Upper lobe of left lung (tissue), 6 donors: ENCODE results near the gene FYB1. TPM values are rescaled to one million over a fixed set of nuclear protein-coding genes. Genes with fewer than 3 reads are reported as not detected.
A peak's percentile ranks its signal among the peaks of the same experiment; 100 is the strongest.

ENCODE experiments used
- ATAC-seq, 2 donors: fragments of 200-7000 bp; cut with Tn5 transposase; one replicate each; pipeline ENCODE4 v1.9.1; 2022; ENCODE audit warnings: mild to moderate bottlenecking in 2 of 2, moderate library complexity in 2 of 2; ENCODE audit not compliant: low FRiP score in 2 of 2
- DNase-seq, 2 donors: peaks; one replicate each; pipeline ENCODE4 v3.0.0-alpha.2; 2019 to 2020
- H3K27ac ChIP-seq, 4 donors: fragments of 200-600 bp; sonication (generic); one replicate each; pipeline ENCODE4 v1.5.1; 2016 to 2019
- H3K27me3 ChIP-seq, 4 donors: fragments of 200-600 bp; sonication (generic); one replicate each; pipeline ENCODE4 v1.5.1; 2017 to 2019
- H3K36me3 ChIP-seq, 4 donors: fragments of 200-600 bp; sonication (generic); one replicate each; pipeline ENCODE4 v1.5.1; 2016 to 2019
- H3K4me1 ChIP-seq, 4 donors: fragments of 200-600 bp; sonication (generic); one replicate each; pipeline ENCODE4 v1.5.1; 2018 to 2019
- H3K4me3 ChIP-seq, 4 donors: fragments of 200-600 bp; sonication (generic); one replicate each; pipeline ENCODE4 v1.5.1; 2017 to 2019; ENCODE audit warnings: mild to moderate bottlenecking in 2 of 4, moderate library complexity in 1 of 4
- H3K9me3 ChIP-seq, 4 donors: fragments of 200-600 bp; sonication (generic); one replicate each; pipeline ENCODE4 v1.5.1; 2018 to 2019
- EP300 ChIP-seq, 4 donors: sonication (generic); formaldehyde crosslinking; IDR thresholded peaks; one replicate each; pipeline ENCODE4 v1.5.1; 2017; ENCODE audit warnings: antibody characterized with exemption in 4 of 4, control low read depth in 2 of 4
- POLR2A ChIP-seq, 4 donors: fragments of 450-650 bp; IDR thresholded peaks; one replicate each; pipeline ENCODE4 v1.5.1; 2016 to 2017; ENCODE audit warnings: antibody characterized with exemption in 4 of 4, mild to moderate bottlenecking in 2 of 4
- POLR2AphosphoS5 ChIP-seq, 2 donors: sonication (generic); formaldehyde crosslinking; IDR thresholded peaks; one replicate each; pipeline ENCODE4 v1.5.1; 2017; ENCODE audit warnings: antibody characterized with exemption in 2 of 2
- WGBS, 2 donors: methylation state at CpG; one replicate each; pipeline ENCODE4 v1.1.5; 2017 to 2018; 5-methylcytosine and 5-hydroxymethylcytosine counted together
- total RNA-seq, 6 donors: library from RNA; depleted of rRNA in 4 of 6; stranded (reverse); fragments of >200 nt in 4 of 6; gene quantifications; one replicate each; pipeline versions ENCODE4 v1.1.0 to v1.2.1, GENCODE V29; 2016 to 2021
- TF ChIP-seq, protein P1 (sequence below), 6 experiments: fragments of 450-650 bp in 4 of 6; fragments of 200-600 bp in 2 of 6; sonication (generic) in 2 of 6; IDR thresholded peaks; one replicate each; pipeline ENCODE4 v1.5.1; 2016 to 2019; ENCODE audit warnings: antibody characterized with exemption in 6 of 6
- donor health status: DM: no; HTN: no; CAD: no; lungs with moderate emphysema.
- donor health status: DM: no; HTN: yes; CAD: no; lungs with severe emphysema.

Gene FYB1
- total RNA-seq, 6 donors from 2014 or later, result 24.0 to 97.4 (median 42.5) TPM

DNA sequence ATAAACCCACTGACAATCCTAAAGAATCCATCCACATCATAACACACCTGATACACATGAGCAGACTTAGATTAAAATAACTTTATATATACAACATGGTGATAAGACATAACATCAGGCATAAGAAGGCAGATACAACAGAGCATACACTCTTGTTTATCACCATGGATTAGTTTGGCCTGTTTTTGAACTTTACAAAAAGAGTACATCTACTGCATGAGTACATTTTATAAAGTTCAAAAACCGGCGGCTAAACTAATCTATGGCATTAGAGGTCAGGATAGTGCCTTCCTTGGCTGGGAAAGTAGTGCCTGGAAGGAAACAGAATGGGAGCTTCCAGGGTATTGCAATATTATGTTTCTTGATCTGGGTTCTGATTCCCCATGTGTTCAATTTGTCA, 160.3 kb downstream of the FYB1 start:
- Histone ChIP-seq H3K27me3 (no peaks in the 10 kb centered on the region), H3K4me1 (peaks cover 35 to 67% (median 42%) of the 10 kb centered on the region in 4 donors), H3K36me3 (peaks cover 0 to 4% (median 0%) of the 10 kb centered on the region in 4 donors), H3K9me3 (no peaks in the 10 kb centered on the region), H3K4me3 (no peak overlapping the region), H3K27ac (peak overlapping the region in 1 of 4 donors; percentile 5)
- ATAC-seq (no peak), DNase-seq (no peak)
- TF ChIP-seq, protein P1, sequence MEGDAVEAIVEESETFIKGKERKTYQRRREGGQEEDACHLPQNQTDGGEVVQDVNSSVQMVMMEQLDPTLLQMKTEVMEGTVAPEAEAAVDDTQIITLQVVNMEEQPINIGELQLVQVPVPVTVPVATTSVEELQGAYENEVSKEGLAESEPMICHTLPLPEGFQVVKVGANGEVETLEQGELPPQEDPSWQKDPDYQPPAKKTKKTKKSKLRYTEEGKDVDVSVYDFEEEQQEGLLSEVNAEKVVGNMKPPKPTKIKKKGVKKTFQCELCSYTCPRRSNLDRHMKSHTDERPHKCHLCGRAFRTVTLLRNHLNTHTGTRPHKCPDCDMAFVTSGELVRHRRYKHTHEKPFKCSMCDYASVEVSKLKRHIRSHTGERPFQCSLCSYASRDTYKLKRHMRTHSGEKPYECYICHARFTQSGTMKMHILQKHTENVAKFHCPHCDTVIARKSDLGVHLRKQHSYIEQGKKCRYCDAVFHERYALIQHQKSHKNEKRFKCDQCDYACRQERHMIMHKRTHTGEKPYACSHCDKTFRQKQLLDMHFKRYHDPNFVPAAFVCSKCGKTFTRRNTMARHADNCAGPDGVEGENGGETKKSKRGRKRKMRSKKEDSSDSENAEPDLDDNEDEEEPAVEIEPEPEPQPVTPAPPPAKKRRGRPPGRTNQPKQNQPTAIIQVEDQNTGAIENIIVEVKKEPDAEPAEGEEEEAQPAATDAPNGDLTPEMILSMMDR (IDR thresholded peaks at IDR 0.05), result no peak
- TF ChIP-seq POLR2AphosphoS5 (IDR thresholded peaks at IDR 0.05), result no peak
- TF ChIP-seq POLR2A (IDR thresholded peaks at IDR 0.05), result no peak
- no peak for TF ChIP-seq EP300 (IDR thresholded peaks at IDR 0.05)
- 75 to 76% methylated on average over 2 of the region's 2 CpGs for WGBS, 2 donors

DNA sequence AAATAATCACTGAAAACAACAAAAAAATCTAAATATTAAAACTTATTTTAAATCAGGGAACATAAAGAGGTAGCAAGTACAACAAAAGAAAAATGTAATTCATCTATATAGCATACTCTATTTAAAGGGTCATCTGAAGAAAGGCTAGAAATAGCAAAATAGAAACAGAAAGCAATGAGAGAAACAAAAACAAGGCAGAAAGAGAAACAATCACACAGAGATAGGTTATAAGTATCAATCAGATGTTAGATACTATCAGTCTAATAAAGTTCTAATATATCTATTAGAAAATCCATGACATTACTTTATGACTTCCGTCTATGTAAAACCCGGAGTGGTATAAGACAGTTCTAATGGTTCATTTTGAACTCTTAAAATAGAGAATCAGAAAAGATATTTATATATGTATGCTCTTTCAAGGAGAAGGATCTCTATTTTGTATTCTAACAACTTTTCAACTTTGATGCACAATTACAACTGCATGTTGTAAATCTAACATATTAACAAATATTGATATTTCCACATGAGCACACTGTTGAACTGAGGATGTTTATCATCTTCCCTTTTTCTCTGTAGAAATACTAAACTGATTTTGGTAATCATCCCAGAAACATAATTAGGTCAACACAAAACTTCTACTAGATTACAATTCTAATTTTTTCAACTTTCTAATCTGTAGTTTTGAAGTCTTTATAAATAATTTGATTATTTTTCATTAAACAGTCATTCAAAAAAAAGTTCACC, 161.0 kb downstream of the FYB1 start:
- Histone ChIP-seq H3K36me3 (peaks cover 0 to 4% (median 0%) of the 10 kb centered on the region in 4 donors), H3K27me3 (no peaks in the 10 kb centered on the region), H3K9me3 (no peaks in the 10 kb centered on the region), H3K27ac (peak overlapping the region in 3 of 4 donors; percentile 5 to 73 (median 13)), H3K4me1 (peaks cover 31 to 66% (median 38%) of the 10 kb centered on the region in 4 donors), H3K4me3 (peak overlapping the region in 2 of 4 donors; percentile 30 to 39)
- no peak for TF ChIP-seq POLR2AphosphoS5 (IDR thresholded peaks at IDR 0.05)
- TF ChIP-seq, protein P1 (IDR thresholded peaks at IDR 0.05), result no peak
- no peak for TF ChIP-seq POLR2A (IDR thresholded peaks at IDR 0.05)
- TF ChIP-seq EP300 (IDR thresholded peaks at IDR 0.05), result no peak
- DNase-seq, result no peak
- WGBS, 2 donors, result 42% methylated on average over 2 of the region's 2 CpGs
- ATAC-seq, result no peak

DNA sequence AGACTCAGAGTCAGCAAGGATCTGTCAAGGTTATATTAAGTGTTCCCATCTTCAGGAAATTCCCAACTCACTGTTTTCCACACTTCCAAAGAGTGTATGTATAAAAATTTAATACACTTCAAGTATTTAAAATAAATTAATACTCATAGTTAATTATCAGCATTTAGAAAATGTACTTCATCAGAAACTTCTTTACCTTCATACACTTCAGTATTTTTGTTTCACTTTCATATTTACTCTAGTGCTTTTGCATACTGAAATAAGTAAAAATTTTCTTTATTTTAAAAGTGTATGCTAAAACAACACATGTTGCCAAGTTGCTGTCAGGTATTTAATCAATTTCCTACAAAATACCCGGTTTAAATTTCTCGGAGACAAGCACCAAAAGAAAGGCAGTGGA, 161.6 kb downstream of the FYB1 start:
- DNase-seq (no peak), ATAC-seq (no peak)
- 2% methylated on average over 2 of the region's 2 CpGs for WGBS, 2 donors
- Histone ChIP-seq H3K4me1 (peaks cover 25 to 59% (median 34%) of the 10 kb centered on the region in 4 donors), H3K9me3 (no peaks in the 10 kb centered on the region), H3K27me3 (no peaks in the 10 kb centered on the region), H3K27ac (peak overlapping the region in 2 of 4 donors; percentile 13 to 73), H3K36me3 (peaks cover 0 to 4% (median 0%) of the 10 kb centered on the region in 4 donors), H3K4me3 (peak overlapping the region in 2 of 4 donors; percentile 30 to 39)
- TF ChIP-seq POLR2AphosphoS5 (IDR thresholded peaks at IDR 0.05) (no peak), POLR2A (IDR thresholded peaks at IDR 0.05) (no peak), EP300 (IDR thresholded peaks at IDR 0.05) (no peak)
- TF ChIP-seq, protein P1 (IDR thresholded peaks at IDR 0.05), result no peak

DNA sequence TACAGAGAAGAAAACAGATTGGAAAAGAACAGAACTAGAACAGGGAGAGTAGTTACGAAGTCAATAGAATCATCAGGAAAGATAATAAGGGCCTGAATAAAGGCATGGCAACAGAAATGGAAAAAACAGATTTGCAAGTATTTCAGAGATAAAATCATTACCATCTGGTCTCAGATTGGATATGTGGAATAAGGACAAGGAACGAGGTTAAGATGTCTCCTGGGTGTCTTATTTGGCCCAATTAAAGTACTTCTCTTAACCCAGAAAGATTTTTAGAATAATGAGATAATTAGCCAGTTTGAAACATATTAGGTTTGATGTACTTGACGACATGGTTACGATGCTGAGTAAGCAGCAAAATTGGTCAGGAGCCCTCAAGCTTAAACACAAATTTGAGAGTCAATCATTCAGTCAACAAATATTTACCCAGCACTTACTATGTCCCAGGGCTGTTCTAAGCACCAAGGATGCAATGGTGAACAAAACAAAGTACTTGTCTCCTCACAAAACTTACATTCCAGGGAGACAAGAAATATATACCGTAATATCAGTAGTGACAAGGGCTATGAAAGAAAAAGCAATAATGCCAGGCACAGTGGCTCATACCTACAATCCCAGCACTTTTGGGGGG, 163.5 kb downstream of the FYB1 start:
- H3K27me3 ChIP-seq, result no peaks in the 10 kb centered on the region
- DNase-seq (no peak), ATAC-seq (no peak)
- peak overlapping the region in 2 of 4 donors; percentile 50 to 70 for H3K27ac ChIP-seq
- TF ChIP-seq, protein P1 (IDR thresholded peaks at IDR 0.05), result no peak
- TF ChIP-seq POLR2A (IDR thresholded peaks at IDR 0.05), result no peak
- no peak overlapping the region for H3K4me3 ChIP-seq
- H3K4me1 ChIP-seq, result peaks cover 21 to 51% (median 27%) of the 10 kb centered on the region in 4 donors
- H3K36me3 ChIP-seq, result peaks cover 0 to 4% (median 0%) of the 10 kb centered on the region in 4 donors
- H3K9me3 ChIP-seq, result no peaks in the 10 kb centered on the region
- 74 to 82% methylated on average over 5 of the region's 5 CpGs for WGBS, 2 donors

Other genes with a start within 250 kb of the FYB1 start
- gene RICTOR, start 145.2 kb downstream of the FYB1 start, total RNA-seq, result 10 to 100 TPM; 30.4 to 88.8 (median 38.1) TPM
- gene C9, start 144.9 kb upstream of the FYB1 start, total RNA-seq, result under 1 TPM in 2 of 6 donors, not detected in 4; 0.31 to 0.51 TPM
- 100 to 1,000 TPM; 100 to 177 (median 144) TPM for gene DAB2, start 205.4 kb upstream of the FYB1 start, total RNA-seq